ENCODE results near the gene INKA2.

GRCh38 chr1:111775966-111776365 is 36.8 kb upstream of the INKA2 start:
- no peak for TF ChIP-seq POLR2A (IDR thresholded peaks at IDR 0.05)
- TF ChIP-seq CTCF (IDR thresholded peaks at IDR 0.05), result no peak
